Colonic mucosa (tissue), 4 donors: ENCODE measurements around the gene MARCO. TPM values are rescaled to one million over a fixed set of nuclear protein-coding genes. Genes with fewer than 3 reads are reported as not detected.

ENCODE experiments used
- DNase-seq: peaks from one replicate; pipeline ENCODE4 v3.0.0-alpha.2; 2020
- H3K27ac ChIP-seq: fragments of 200-600 bp; one replicate; pipeline ENCODE4 v1.8.0; 2021
- H3K27me3 ChIP-seq: fragments of 200-600 bp; one replicate; pipeline ENCODE4 v1.8.0; 2021
- H3K36me3 ChIP-seq: fragments of 200-600 bp; one replicate; pipeline ENCODE4 v1.8.0; 2021
- H3K4me1 ChIP-seq: fragments of 200-600 bp; one replicate; pipeline ENCODE4 v1.8.0; 2021; ENCODE audit warnings: mild to moderate bottlenecking
- H3K4me3 ChIP-seq: fragments of 200-600 bp; one replicate; pipeline ENCODE4 v1.8.0; 2021
- H3K9ac ChIP-seq, 2 donors: one replicate each; pipeline ENCODE4 v1.7.0; 2013; ENCODE audit warnings: control low read depth in 2 of 2, low read depth in 2 of 2, low read length in 2 of 2
- H3K9me3 ChIP-seq: fragments of 200-600 bp; one replicate; pipeline ENCODE4 v1.8.0; 2021
- CTCF ChIP-seq: fragments of 200-600 bp; IDR thresholded peaks from one replicate; pipeline ENCODE4 v1.8.0; 2022; ENCODE audit warnings: antibody characterized with exemption, mild to moderate bottlenecking
- intact Hi-C: fragments of 100-400 bp; cut with DNase I; formaldehyde crosslinking; loops from one replicate; pipeline ENCODE4 v1.14.1; 2022
- total RNA-seq, 2 donors: library from RNA; stranded (reverse); fragmentation: NEBNext Ultra II Directional in 1 of 2; extraction: Animal tissue kit (Norgen Biotek cat#: 25700) in 1 of 2; gene quantifications; one replicate each; pipeline ENCODE4 v1.2.1, GENCODE V29; 2021
- donor health status: healthy.
- donor health status: DM: no; HTN: no; CAD: no.
- donor health status: DM: no; HTN: no; CAD: no.

Gene MARCO
- total RNA-seq, 2 donors from 2014 or later, result 0.77 to 3.7 TPM

DNA sequence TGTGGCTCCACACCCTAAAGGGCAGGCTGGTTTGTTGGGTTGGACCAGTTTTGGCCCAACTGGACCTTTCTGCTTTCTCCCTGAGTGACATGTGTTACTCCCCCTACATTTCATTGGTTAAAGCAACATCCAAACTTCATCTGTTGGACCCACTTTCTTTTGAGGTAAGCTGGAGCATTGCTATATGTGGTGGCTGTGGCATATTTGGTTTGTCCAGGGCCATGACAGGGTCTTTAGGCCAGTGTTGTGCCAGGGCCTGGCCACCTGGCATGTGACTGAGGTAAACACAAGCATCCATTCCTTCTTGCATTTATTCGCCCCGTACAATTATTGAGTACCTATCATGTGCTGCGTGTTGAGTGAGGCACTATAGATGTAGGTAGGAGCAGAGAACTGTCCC is 36.8 kb upstream of the MARCO start:
- DNase-seq, result no peak
- no peak for TF ChIP-seq CTCF
- H3K27ac ChIP-seq, result no peak overlapping the region
- H3K27me3 ChIP-seq, result no peaks in the 10 kb centered on the region
- H3K4me1 ChIP-seq, result peaks cover 3% of the 10 kb centered on the region
- no peak overlapping the region for H3K4me3 ChIP-seq
- H3K9me3 ChIP-seq, result no peaks in the 10 kb centered on the region
- no peaks in the 10 kb centered on the region for H3K36me3 ChIP-seq
- no peak overlapping the region for H3K9ac ChIP-seq
- intact Hi-C loops, result no loop called here

GRCh38 chr2:118906186-118906585 is 35.8 kb upstream of the MARCO start:
- Histone ChIP-seq H3K4me3 (no peak overlapping the region), H3K27ac (no peak overlapping the region), H3K27me3 (no peaks in the 10 kb centered on the region), H3K4me1 (peaks cover 3% of the 10 kb centered on the region), H3K36me3 (no peaks in the 10 kb centered on the region), H3K9ac (no peak overlapping the region), H3K9me3 (no peaks in the 10 kb centered on the region)
- no peak for TF ChIP-seq CTCF
- intact Hi-C loops, result no loop called here
- no peak for DNase-seq

- no peak for TF ChIP-seq CTCF
- H3K9me3 ChIP-seq, result no peaks in the 10 kb centered on the region
These were observed 34.2 kb upstream of the MARCO start for GRCh38 chr2:118907759-118908158.

GRCh38 chr2:118909191-118909590 is 32.8 kb upstream of the MARCO start:
- Histone ChIP-seq H3K27me3 (no peaks in the 10 kb centered on the region), H3K27ac (no peak overlapping the region), H3K9ac (no peak overlapping the region), H3K4me3 (no peak overlapping the region), H3K4me1 (no peaks in the 10 kb centered on the region), H3K9me3 (no peaks in the 10 kb centered on the region), H3K36me3 (no peaks in the 10 kb centered on the region)
- intact Hi-C loops, result no loop called here
- no peak for DNase-seq
- no peak for TF ChIP-seq CTCF

More at GRCh38 chr2:118907759-118908158, 34.2 kb upstream of the MARCO start:
- DNase-seq, result no peak
- Histone ChIP-seq H3K27me3 (no peaks in the 10 kb centered on the region), H3K4me1 (peaks cover 3% of the 10 kb centered on the region), H3K36me3 (no peaks in the 10 kb centered on the region), H3K9ac (no peak overlapping the region), H3K4me3 (no peak overlapping the region), H3K27ac (no peak overlapping the region)
- intact Hi-C loops, result no loop called here

DNA sequence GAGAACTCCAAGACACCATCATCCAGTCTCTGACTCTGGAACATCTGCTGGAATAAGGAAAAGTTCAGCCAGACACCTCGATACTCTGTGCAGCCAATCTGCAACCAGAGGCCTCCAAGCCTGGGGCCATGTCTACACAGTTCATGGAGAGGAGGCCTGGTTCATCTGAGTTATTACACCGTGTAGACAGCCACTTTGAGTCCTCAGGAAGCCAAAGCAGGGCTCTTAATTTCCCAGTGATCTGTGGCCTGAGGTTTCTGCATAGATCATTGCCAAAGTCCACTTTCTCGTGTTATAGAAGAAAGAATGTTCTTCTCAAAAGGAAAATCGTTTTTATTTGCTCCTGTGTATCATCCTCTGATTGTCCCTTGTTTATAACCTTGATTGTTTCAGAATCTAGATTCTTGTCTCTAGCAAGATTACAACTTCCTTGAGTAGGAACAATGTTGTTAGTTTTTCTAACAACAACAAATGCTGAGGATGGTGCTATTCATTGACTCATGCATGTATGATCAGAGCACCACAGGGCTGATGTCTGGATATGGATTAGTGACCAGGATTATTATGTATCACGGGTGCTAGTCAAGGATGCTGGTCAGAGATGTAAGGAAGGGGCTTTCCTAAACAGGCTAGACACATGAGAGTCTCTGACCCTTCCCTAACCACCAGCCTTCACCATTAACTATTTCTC is 30.7 kb upstream of the MARCO start:
- H3K36me3 ChIP-seq, result no peaks in the 10 kb centered on the region
- H3K4me3 ChIP-seq, result no peak overlapping the region
- intact Hi-C loops, result no loop called here
- no peaks in the 10 kb centered on the region for H3K27me3 ChIP-seq
- TF ChIP-seq CTCF, result no peak
- H3K9me3 ChIP-seq, result no peaks in the 10 kb centered on the region
- H3K9ac ChIP-seq, result no peak overlapping the region
- DNase-seq, result no peak
- no peak overlapping the region for H3K27ac ChIP-seq
- no peaks in the 10 kb centered on the region for H3K4me1 ChIP-seq
